GM21381 (cell line): ENCODE data around the gene IL4R.
"Not testable (repeated sequence)": the region's sequence is repeated elsewhere in the genome, so short reads cannot be mapped to it uniquely, and the experiment has no call there.

ENCODE experiments used
- ATAC-seq: cut with Tn5 transposase; IDR thresholded peaks from one replicate; pipeline ENCODE4 v1.9.1; 2021; ENCODE audit warnings: mild to moderate bottlenecking, moderate library complexity; ENCODE audit not compliant: unreplicated experiment

IL4R gene

GRCh38 chr16:27313422-27314160 is at the start of gene IL4R:
Gene IL4R (plus strand): TSS chr16:27313974. CDS start chr16:27340204, 26,230 bp downstream.
- peak; percentile 58 for ATAC-seq

GRCh38 chr16:27264151-27264550 is 49.6 kb upstream of the IL4R start:
- no peak for ATAC-seq

GRCh38 chr16:27265982-27266381 is 47.8 kb upstream of the IL4R start:
- no peak for ATAC-seq

GRCh38 chr16:27267037-27267677 is 46.6 kb upstream of the IL4R start:
- ATAC-seq = no peak

- peak; percentile 92 for ATAC-seq
Observed at GRCh38 chr16:27268376-27269299, 45.1 kb upstream of the IL4R start, which contains the start of gene NSMCE1. Gene NSMCE1 (minus strand): TSS chr16:27268772. CDS start chr16:27257570, 11,202 bp downstream.

GRCh38 chr16:27269300-27270150 is 44.2 kb upstream of the IL4R start:
- no peak for ATAC-seq

GRCh38 chr16:27270349-27270748 is 43.4 kb upstream of the IL4R start:
- no peak for ATAC-seq

- ATAC-seq = no peak
Observed at GRCh38 chr16:27272076-27272475, 41.7 kb upstream of the IL4R start.

- not testable (repeated sequence) for ATAC-seq
Observed at GRCh38 chr16:27272697-27273096, 41.1 kb upstream of the IL4R start.

- no peak for ATAC-seq
Observed at GRCh38 chr16:27273330-27273669, 40.5 kb upstream of the IL4R start.

GRCh38 chr16:27273670-27274423 is 39.9 kb upstream of the IL4R start:
- no peak for ATAC-seq

GRCh38 chr16:27274424-27274874 is 39.3 kb upstream of the IL4R start:
- ATAC-seq = not testable (repeated sequence)

- ATAC-seq = no peak
Observed at GRCh38 chr16:27275394-27275793, 38.4 kb upstream of the IL4R start.

GRCh38 chr16:27281243-27281642 is 32.5 kb upstream of the IL4R start:
- no peak for ATAC-seq

- ATAC-seq = no peak
Observed at GRCh38 chr16:27284865-27285675, 28.7 kb upstream of the IL4R start.

- no peak for ATAC-seq
Observed at GRCh38 chr16:27285676-27286196, 28.0 kb upstream of the IL4R start.

GRCh38 chr16:27286451-27286850 is 27.3 kb upstream of the IL4R start:
- ATAC-seq = no peak

- ATAC-seq = no peak
Observed at GRCh38 chr16:27287051-27287811, 26.5 kb upstream of the IL4R start.
